GM12878 (cell line): ENCODE results near the gene CCR8. TPM values are rescaled to one million over a fixed set of nuclear protein-coding genes. Genes with fewer than 3 reads are reported as not detected.

Experiments
- ATAC-seq: fragments of 200-7000 bp; cut with Tn5 transposase; 3 replicates; pipeline ENCODE4 v1.9.1; 2020; ENCODE audit warnings: mild to moderate bottlenecking, moderate library complexity
- BruUV-seq: library from RNA; stranded (reverse); fragments of 400-500 nt; replicated peaks from 2 replicates; lab custom pipeline; 2021; lab: Mats Ljungman, UMichigan
- CTCF ChIA-PET: fragments of 300-600 bp; sonication (Branson Sonifier 250); formaldehyde crosslinking; extraction: SDS; loops from one replicate; lab custom pipeline; 2021; ENCODE audit warnings: inconsistent platforms; lab: Yijun Ruan, JAX
- POLR2A ChIA-PET: fragments of 350-600 bp; formaldehyde crosslinking; extraction: SDS; loops from one replicate; lab custom pipeline; 2021; ENCODE audit warnings: inconsistent platforms; lab: Charles Lee
- RAD21 ChIA-PET: fragments of 300-600 bp; sonication (Branson Sonifier 250); formaldehyde crosslinking; loops from one replicate; lab custom pipeline; 2023; ENCODE audit warnings: antibody characterized with exemption; ENCODE audit not compliant: unreplicated experiment; lab: Charles Lee
- SMC1A ChIA-PET: fragments of 300-600 bp; sonication (Branson Sonifier 250); formaldehyde crosslinking; loops from one replicate; lab custom pipeline; 2023; ENCODE audit not compliant: unreplicated experiment, uncharacterized antibody; lab: Charles Lee
- DNase-seq: peaks from one replicate; pipeline ENCODE4 v3.0.0-alpha.2; 2011; ENCODE audit warnings: low read depth, low spot score
- FAIRE-seq: peaks from 3 replicates; lab custom pipeline; 2011; peaks lifted over from hg19 to GRCh38; lab: Jason Lieb, UNC
- H2AFZ ChIP-seq: 2 replicates; pipeline ENCODE4 v1.6.0; 2011; ENCODE audit warnings: low read depth, low read length, control low read depth; ENCODE audit not compliant: control insufficient read depth
- H3K27ac ChIP-seq: 2 replicates; pipeline ENCODE4 v1.5.1; 2011; ENCODE audit warnings: control low read depth; ENCODE audit not compliant: control insufficient read depth, insufficient read depth
- H3K27me3 ChIP-seq, 2 experiments: replicated peaks in 1 of 2; 2 replicates each; pipeline versions ENCODE4 v1.6.0 to v1.6.1; 2011; ENCODE audit warnings: low read length in 1 of 2; ENCODE audit not compliant: control insufficient read depth in 2 of 2, insufficient read depth in 2 of 2
- H3K36me3 ChIP-seq, 2 experiments: 2 replicates each; pipeline ENCODE4 v1.5.1; 2011; ENCODE audit warnings: low read length in 1 of 2; ENCODE audit not compliant: control insufficient read depth in 2 of 2, insufficient read depth in 2 of 2
- H3K4me1 ChIP-seq: 2 replicates; pipeline ENCODE4 v1.6.1; 2011; ENCODE audit warnings: mild to moderate bottlenecking, low read length, moderate library complexity, mixed read lengths; ENCODE audit not compliant: control insufficient read depth, insufficient read depth
- H3K4me2 ChIP-seq: 2 replicates; pipeline ENCODE4 v1.6.0; 2011; ENCODE audit warnings: control low read depth; ENCODE audit not compliant: control insufficient read depth, insufficient read depth
- H3K4me3 ChIP-seq: fragments of 200-600 bp; sonication (generic); 2 replicates; pipeline ENCODE4 v1.5.1; 2016
- H3K79me2 ChIP-seq: 2 replicates; pipeline ENCODE4 v1.6.0; 2011; ENCODE audit warnings: low read length; ENCODE audit not compliant: control insufficient read depth, insufficient read depth
- H3K9ac ChIP-seq: 2 replicates; pipeline ENCODE4 v1.8.0; 2011; ENCODE audit warnings: low read length, control low read depth, mixed read lengths; ENCODE audit not compliant: control insufficient read depth, insufficient read depth
- H3K9me3 ChIP-seq: replicated peaks from 3 replicates; pipeline ENCODE4 v1.5.1; 2011; ENCODE audit warnings: mild to moderate bottlenecking, low read length; ENCODE audit not compliant: control insufficient read depth, insufficient read depth
- H4K20me1 ChIP-seq: 2 replicates; pipeline ENCODE4 v1.6.0; 2011; ENCODE audit not compliant: control insufficient read depth, insufficient read depth
- BACH1 ChIP-seq: fragments of 450-650 bp; IDR thresholded peaks from 2 replicates; pipeline ENCODE4 v1.6.1; 2017; ENCODE audit warnings: mild to moderate bottlenecking, borderline replicate concordance
- BCL11A ChIP-seq: IDR thresholded peaks from 2 replicates; pipeline ENCODE4 v1.6.1; 2011; ENCODE audit warnings: low read depth, low read length
- CBFB ChIP-seq: IDR thresholded peaks from 2 replicates; pipeline ENCODE4 v1.6.1; 2016; ENCODE audit warnings: antibody characterized with exemption, low read depth
- MAX ChIP-seq: IDR thresholded peaks from 2 replicates; pipeline ENCODE4 v1.6.1; 2012; ENCODE audit warnings: low read depth, low read length, improper control_type of control experiment
- NFYA ChIP-seq: IDR thresholded peaks from 2 replicates; pipeline ENCODE4 v1.6.1; 2011; ENCODE audit warnings: low read depth, mild to moderate bottlenecking, low read length, improper control_type of control experiment, borderline replicate concordance
- RAD21 ChIP-seq: IDR thresholded peaks from 2 replicates; pipeline ENCODE4 v1.6.1; 2011; ENCODE audit warnings: mild to moderate bottlenecking, low read depth, low read length, moderate library complexity; ENCODE audit not compliant: insufficient read depth
- SRF ChIP-seq, 2 experiments: IDR thresholded peaks; 2 replicates each; pipeline ENCODE4 v1.6.1; 2011; ENCODE audit warnings: low read depth in 2 of 2, low read length in 2 of 2, mild to moderate bottlenecking in 1 of 2, moderate library complexity in 1 of 2
- TAF1 ChIP-seq: IDR thresholded peaks from 2 replicates; pipeline ENCODE4 v1.6.1; 2011; ENCODE audit warnings: mild to moderate bottlenecking, low read depth, low read length, borderline replicate concordance
- WGBS: methylation state at CpG from one replicate; pipeline ENCODE4 v1.1.6; 2016; ENCODE audit warnings: low lambda C conversion rate; ENCODE audit not compliant: insufficient replicate concordance, insufficient coverage; ENCODE audit errors: missing lambda C conversion rate; 5-methylcytosine and 5-hydroxymethylcytosine counted together
- in situ Hi-C: fragments of 300-500 bp; cut with MboI; formaldehyde crosslinking; loops from 9 replicates; pipeline ENCODE4 v1.14.3; 2018; ENCODE audit warnings: mixed read lengths
- intact Hi-C: fragments of 100-400 bp; cut with micrococcal nuclease; formaldehyde crosslinking; loops from one replicate; pipeline ENCODE4 v1.14.2; 2022; ENCODE audit not compliant: unreplicated experiment
- polyA plus RNA-seq, 11 experiments: library from polyadenylated mRNA; depleted of rRNA in 4 of 11; unstranded in 6 of 11; stranded (reverse) in 5 of 11; fragments of >200 nt; fragmentation: Nextera tagmentation in 4 of 11; fragmentation: Illumina TruSeq in 1 of 11; extraction: Ambion mirVana in 4 of 11; extraction: Trizol in 1 of 11; gene quantifications; 1 replicate in 1 of 11; 2 replicates in 10 of 11; pipeline versions ENCODE4 v1.2.1 to v1.2.3, GENCODE V29; 2011 to 2016; ENCODE audit warnings: inconsistent platforms in 2 of 11, missing spikeins in 2 of 11, low read depth in 1 of 11
- total RNA-seq, 4 experiments: library from RNA; depleted of rRNA in 3 of 4; stranded (reverse); fragments of >200 nt in 3 of 4; fragmentation: Illumina TruSeq in 1 of 4; extraction: Trizol in 1 of 4; gene quantifications; 2 replicates each; pipeline versions ENCODE4 v1.2.1 to v1.2.3, GENCODE V29; 2013 to 2021
- TF ChIP-seq, protein P1 (sequence below): fragments of 450-650 bp; IDR thresholded peaks from 2 replicates; pipeline ENCODE4 v1.6.1; 2016; ENCODE audit warnings: mild to moderate bottlenecking, moderate library complexity, borderline replicate concordance
- TF ChIP-seq, protein P2 (sequence below): fragments of 450-650 bp; IDR thresholded peaks from 2 replicates; pipeline ENCODE4 v1.6.1; 2014; ENCODE audit warnings: mild to moderate bottlenecking
- TF ChIP-seq, protein P3 (sequence below): fragments of 450-650 bp; formaldehyde crosslinking; IDR thresholded peaks from 2 replicates; pipeline ENCODE4 v1.4.0; 2020; ENCODE audit warnings: mild to moderate bottlenecking, moderate library complexity

Gene CCR8
- total and polyA plus RNA-seq, 10 of the 15 experiments (the other 5 are each of a cell fraction or from before 2014, with no cell fraction given) = 5.2 to 28.8 (median 15.6) TPM

GRCh38 chr3:39288300-39288808 lies 41.2 kb upstream of the CCR8 start:
- ChIA-PET CTCF (interaction anchor here (0.7 to 15.1 kb wide), 70 partner anchors 9 to 792 kb away, joined by 3 to 756 read pairs (median 6); partner anchors contain the start of genes CX3CR1, GORASP1, RPSA and TTC21A), POLR2A (interaction anchor here (0.6 to 2.2 kb wide), 15 partner anchors 8 to 184 kb away, joined by 3 to 18 read pairs (median 3); partner anchors contain the start of gene RPSA), SMC1A (interaction anchor here (0.7 to 20.6 kb wide), 62 partner anchors 8 to 899 kb away, joined by 3 to 648 read pairs (median 6); partner anchors contain the start of genes CCR8, CX3CR1, GORASP1 and TTC21A), RAD21 (interaction anchor here (0.7 to 12.6 kb wide), 52 partner anchors 10 to 796 kb away, joined by 3 to 456 read pairs (median 7); partner anchors contain the start of genes CCR8, CX3CR1, GORASP1 and RPSA)
- 0% methylated on average over 3 of the region's 3 CpGs for WGBS
- Histone ChIP-seq H4K20me1 (no peaks in the 10 kb centered on the region), H3K4me1 (peaks cover 17% of the 10 kb centered on the region), H3K79me2 (no peaks in the 10 kb centered on the region), H3K36me3 (no peaks in the 10 kb centered on the region), H3K4me2 (no peak overlapping the region), H3K4me3 (no peak overlapping the region), H2AFZ (no peak overlapping the region; the same call in 1 of the 2 replicates), H3K9me3 (no peaks in the 10 kb centered on the region), H3K27me3 (no peaks in the 10 kb centered on the region), H3K27ac (no peak overlapping the region), H3K9ac (no peak overlapping the region)
- ATAC-seq (peak; percentile 97), FAIRE-seq (peak; percentile 96), DNase-seq (peak; percentile 95)
- BruUV-seq = no TSS peak
- intact Hi-C loops (loop anchor here (1.0 to 10.0 kb wide), 8 partner anchors 33 to 554 kb away; no protein-coding TSS in a partner anchor), in situ Hi-C loops (loop anchor here (5.0 kb wide), 1 partner anchor 101 kb away; no protein-coding TSS in a partner anchor)
- TF ChIP-seq TAF1 (no peak), MAX (peak; percentile 66; the same call in 1 of the 2 replicates), CBFB (peak; percentile 84), RAD21 (peak; percentile 99), BCL11A (peak; percentile 78; the same call in 1 of the 2 replicates), NFYA (no peak), SRF (IDR thresholded peaks at IDR 0.05; ENCODE audit: low read depth in 2 of 2, low read length in 2 of 2) (0 out of 4 replicates have a peak, but pooled peaks of 1 of the 2 experiments have one; percentile 6), BACH1 (no peak)
- TF ChIP-seq, protein P1, sequence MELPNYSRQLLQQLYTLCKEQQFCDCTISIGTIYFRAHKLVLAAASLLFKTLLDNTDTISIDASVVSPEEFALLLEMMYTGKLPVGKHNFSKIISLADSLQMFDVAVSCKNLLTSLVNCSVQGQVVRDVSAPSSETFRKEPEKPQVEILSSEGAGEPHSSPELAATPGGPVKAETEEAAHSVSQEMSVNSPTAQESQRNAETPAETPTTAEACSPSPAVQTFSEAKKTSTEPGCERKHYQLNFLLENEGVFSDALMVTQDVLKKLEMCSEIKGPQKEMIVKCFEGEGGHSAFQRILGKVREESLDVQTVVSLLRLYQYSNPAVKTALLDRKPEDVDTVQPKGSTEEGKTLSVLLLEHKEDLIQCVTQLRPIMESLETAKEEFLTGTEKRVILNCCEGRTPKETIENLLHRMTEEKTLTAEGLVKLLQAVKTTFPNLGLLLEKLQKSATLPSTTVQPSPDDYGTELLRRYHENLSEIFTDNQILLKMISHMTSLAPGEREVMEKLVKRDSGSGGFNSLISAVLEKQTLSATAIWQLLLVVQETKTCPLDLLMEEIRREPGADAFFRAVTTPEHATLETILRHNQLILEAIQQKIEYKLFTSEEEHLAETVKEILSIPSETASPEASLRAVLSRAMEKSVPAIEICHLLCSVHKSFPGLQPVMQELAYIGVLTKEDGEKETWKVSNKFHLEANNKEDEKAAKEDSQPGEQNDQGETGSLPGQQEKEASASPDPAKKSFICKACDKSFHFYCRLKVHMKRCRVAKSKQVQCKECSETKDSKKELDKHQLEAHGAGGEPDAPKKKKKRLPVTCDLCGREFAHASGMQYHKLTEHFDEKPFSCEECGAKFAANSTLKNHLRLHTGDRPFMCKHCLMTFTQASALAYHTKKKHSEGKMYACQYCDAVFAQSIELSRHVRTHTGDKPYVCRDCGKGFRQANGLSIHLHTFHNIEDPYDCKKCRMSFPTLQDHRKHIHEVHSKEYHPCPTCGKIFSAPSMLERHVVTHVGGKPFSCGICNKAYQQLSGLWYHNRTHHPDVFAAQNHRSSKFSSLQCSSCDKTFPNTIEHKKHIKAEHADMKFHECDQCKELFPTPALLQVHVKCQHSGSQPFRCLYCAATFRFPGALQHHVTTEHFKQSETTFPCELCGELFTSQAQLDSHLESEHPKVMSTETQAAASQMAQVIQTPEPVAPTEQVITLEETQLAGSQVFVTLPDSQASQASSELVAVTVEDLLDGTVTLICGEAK = no peak
- TF ChIP-seq, protein P2, sequence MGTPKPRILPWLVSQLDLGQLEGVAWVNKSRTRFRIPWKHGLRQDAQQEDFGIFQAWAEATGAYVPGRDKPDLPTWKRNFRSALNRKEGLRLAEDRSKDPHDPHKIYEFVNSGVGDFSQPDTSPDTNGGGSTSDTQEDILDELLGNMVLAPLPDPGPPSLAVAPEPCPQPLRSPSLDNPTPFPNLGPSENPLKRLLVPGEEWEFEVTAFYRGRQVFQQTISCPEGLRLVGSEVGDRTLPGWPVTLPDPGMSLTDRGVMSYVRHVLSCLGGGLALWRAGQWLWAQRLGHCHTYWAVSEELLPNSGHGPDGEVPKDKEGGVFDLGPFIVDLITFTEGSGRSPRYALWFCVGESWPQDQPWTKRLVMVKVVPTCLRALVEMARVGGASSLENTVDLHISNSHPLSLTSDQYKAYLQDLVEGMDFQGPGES = peak; percentile 48; the same call in 1 of the 2 replicates
- TF ChIP-seq, protein P3, sequence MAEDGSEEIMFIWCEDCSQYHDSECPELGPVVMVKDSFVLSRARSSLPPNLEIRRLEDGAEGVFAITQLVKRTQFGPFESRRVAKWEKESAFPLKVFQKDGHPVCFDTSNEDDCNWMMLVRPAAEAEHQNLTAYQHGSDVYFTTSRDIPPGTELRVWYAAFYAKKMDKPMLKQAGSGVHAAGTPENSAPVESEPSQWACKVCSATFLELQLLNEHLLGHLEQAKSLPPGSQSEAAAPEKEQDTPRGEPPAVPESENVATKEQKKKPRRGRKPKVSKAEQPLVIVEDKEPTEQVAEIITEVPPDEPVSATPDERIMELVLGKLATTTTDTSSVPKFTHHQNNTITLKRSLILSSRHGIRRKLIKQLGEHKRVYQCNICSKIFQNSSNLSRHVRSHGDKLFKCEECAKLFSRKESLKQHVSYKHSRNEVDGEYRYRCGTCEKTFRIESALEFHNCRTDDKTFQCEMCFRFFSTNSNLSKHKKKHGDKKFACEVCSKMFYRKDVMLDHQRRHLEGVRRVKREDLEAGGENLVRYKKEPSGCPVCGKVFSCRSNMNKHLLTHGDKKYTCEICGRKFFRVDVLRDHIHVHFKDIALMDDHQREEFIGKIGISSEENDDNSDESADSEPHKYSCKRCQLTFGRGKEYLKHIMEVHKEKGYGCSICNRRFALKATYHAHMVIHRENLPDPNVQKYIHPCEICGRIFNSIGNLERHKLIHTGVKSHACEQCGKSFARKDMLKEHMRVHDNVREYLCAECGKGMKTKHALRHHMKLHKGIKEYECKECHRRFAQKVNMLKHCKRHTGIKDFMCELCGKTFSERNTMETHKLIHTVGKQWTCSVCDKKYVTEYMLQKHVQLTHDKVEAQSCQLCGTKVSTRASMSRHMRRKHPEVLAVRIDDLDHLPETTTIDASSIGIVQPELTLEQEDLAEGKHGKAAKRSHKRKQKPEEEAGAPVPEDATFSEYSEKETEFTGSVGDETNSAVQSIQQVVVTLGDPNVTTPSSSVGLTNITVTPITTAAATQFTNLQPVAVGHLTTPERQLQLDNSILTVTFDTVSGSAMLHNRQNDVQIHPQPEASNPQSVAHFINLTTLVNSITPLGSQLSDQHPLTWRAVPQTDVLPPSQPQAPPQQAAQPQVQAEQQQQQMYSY (CRISPR knock-in tag) = no peak
